ENCODE results near the gene HS6ST3.
"Not testable (repeated sequence)": the region's sequence is repeated elsewhere in the genome, so short reads cannot be mapped to it uniquely, and the experiment has no call there.

HS6ST3 gene

GRCh38 chr13:96112936-96113335 is 23.0 kb downstream of the HS6ST3 start:
- DNase-seq (ENCODE audit: low spot score): no peak
- no peak for TF ChIP-seq CTCF (IDR thresholded peaks at IDR 0.05; ENCODE audit: borderline replicate concordance, control extremely low read depth, extremely low read depth, insufficient read depth, missing control alignments)
- in situ Hi-C loops (cut with MboI; ENCODE audit: low sequenced_read_pairs, unreplicated experiment): no loop called here

- in situ Hi-C loops (cut with MboI; ENCODE audit: low sequenced_read_pairs, unreplicated experiment); DNase-seq (ENCODE audit: low spot score): not testable (repeated sequence)
Measured at GRCh38 chr13:96115368-96115767, 25.5 kb downstream of the HS6ST3 start.

- no peak for TF ChIP-seq CTCF (IDR thresholded peaks at IDR 0.05; ENCODE audit: borderline replicate concordance, control extremely low read depth, extremely low read depth, insufficient read depth, missing control alignments)
- DNase-seq (ENCODE audit: low spot score): no peak
- in situ Hi-C loops (cut with MboI; ENCODE audit: low sequenced_read_pairs, unreplicated experiment): no loop called here
Measured at GRCh38 chr13:96119921-96120320, 30.0 kb downstream of the HS6ST3 start.

GRCh38 chr13:96130818-96131340 is 41.0 kb downstream of the HS6ST3 start:
- no peak for DNase-seq (ENCODE audit: low spot score)
- TF ChIP-seq CTCF (IDR thresholded peaks at IDR 0.05; ENCODE audit: borderline replicate concordance, control extremely low read depth, extremely low read depth, insufficient read depth, missing control alignments): no peak
- in situ Hi-C loops (cut with MboI; ENCODE audit: low sequenced_read_pairs, unreplicated experiment): no loop called here

- in situ Hi-C loops (cut with MboI; ENCODE audit: low sequenced_read_pairs, unreplicated experiment): no loop called here
Measured at GRCh38 chr13:96141032-96141431, 51.1 kb downstream of the HS6ST3 start.

GRCh38 chr13:96159725-96160124 is 69.8 kb downstream of the HS6ST3 start:
- in situ Hi-C loops (cut with MboI; ENCODE audit: low sequenced_read_pairs, unreplicated experiment): no loop called here
- no peak for TF ChIP-seq CTCF (IDR thresholded peaks at IDR 0.05; ENCODE audit: borderline replicate concordance, control extremely low read depth, extremely low read depth, insufficient read depth, missing control alignments)
- DNase-seq (ENCODE audit: low spot score): no peak

More at GRCh38 chr13:96141032-96141431, 51.1 kb downstream of the HS6ST3 start:
- DNase-seq (ENCODE audit: low spot score): no peak
- TF ChIP-seq CTCF (IDR thresholded peaks at IDR 0.05; ENCODE audit: borderline replicate concordance, control extremely low read depth, extremely low read depth, insufficient read depth, missing control alignments): no peak

- in situ Hi-C loops (cut with MboI; ENCODE audit: low sequenced_read_pairs, unreplicated experiment): no loop called here
- TF ChIP-seq CTCF (IDR thresholded peaks at IDR 0.05; ENCODE audit: borderline replicate concordance, control extremely low read depth, extremely low read depth, insufficient read depth, missing control alignments): no peak
- no peak for DNase-seq (ENCODE audit: low spot score)
Measured at GRCh38 chr13:96161141-96161540, 71.2 kb downstream of the HS6ST3 start.
